HEK293T (cell line): Measurements from ENCODE around the gene ZNF862.

ENCODE experiments used
- ARNT ChIP-seq: fragments of 450-650 bp; IDR thresholded peaks from 2 replicates; pipeline ENCODE4 v1.6.1; 2017; ENCODE audit warnings: mild to moderate bottlenecking
- BHLHE40 ChIP-seq: fragments of 450-650 bp; IDR thresholded peaks from 2 replicates; pipeline ENCODE4 v1.6.1; 2016; ENCODE audit warnings: mild to moderate bottlenecking, moderate library complexity, borderline replicate concordance
- FOXA1 ChIP-seq: fragments of 450-650 bp; IDR thresholded peaks from 2 replicates; pipeline ENCODE4 v1.6.1; 2016; ENCODE audit warnings: mild to moderate bottlenecking
- FOXK2 ChIP-seq: fragments of 450-650 bp; IDR thresholded peaks from 2 replicates; pipeline ENCODE4 v1.6.1; 2016; ENCODE audit warnings: mild to moderate bottlenecking
- FOXM1 ChIP-seq: fragments of 450-650 bp; IDR thresholded peaks from 2 replicates; pipeline ENCODE4 v1.6.1; 2017; ENCODE audit warnings: mild to moderate bottlenecking, borderline replicate concordance
- HDGF ChIP-seq: fragments of 450-650 bp; IDR thresholded peaks from 2 replicates; pipeline ENCODE4 v1.6.1; 2017; ENCODE audit warnings: antibody characterized with exemption, borderline replicate concordance
- L3MBTL2 ChIP-seq: fragments of 450-650 bp; conservative IDR thresholded peaks from 2 replicates; pipeline ENCODE4 v1.6.1; 2016; ENCODE audit warnings: mild to moderate bottlenecking
- LEF1 ChIP-seq: fragments of 450-650 bp; IDR thresholded peaks from 2 replicates; pipeline ENCODE4 v1.6.1; 2017; ENCODE audit warnings: mild to moderate bottlenecking, borderline replicate concordance
- PKNOX1 ChIP-seq: fragments of 450-650 bp; IDR thresholded peaks from 2 replicates; pipeline ENCODE4 v1.6.1; 2016
- SP1 ChIP-seq: fragments of 450-650 bp; IDR thresholded peaks from 2 replicates; pipeline ENCODE4 v1.6.1; 2017
- SUZ12 ChIP-seq: fragments of 450-650 bp; IDR thresholded peaks from 2 replicates; pipeline ENCODE4 v1.6.1; 2016; ENCODE audit warnings: mild to moderate bottlenecking
- TARDBP ChIP-seq: fragments of 450-650 bp; IDR thresholded peaks from 2 replicates; pipeline ENCODE4 v1.6.1; 2016
- ZNF384 ChIP-seq: fragments of 450-650 bp; IDR thresholded peaks from 2 replicates; pipeline ENCODE4 v1.6.1; 2016

- TF ChIP-seq HDGF: no peak
- TF ChIP-seq FOXK2: no peak
- no peak for TF ChIP-seq ZNF384
- no peak for TF ChIP-seq SP1
- TF ChIP-seq FOXA1: no peak
- TF ChIP-seq FOXM1: no peak
- TF ChIP-seq LEF1: no peak
- TF ChIP-seq TARDBP: no peak
- TF ChIP-seq PKNOX1: no peak
- TF ChIP-seq ARNT: no peak
- TF ChIP-seq BHLHE40: no peak
- no peak for TF ChIP-seq SUZ12
- no peak for TF ChIP-seq L3MBTL2
These were observed 46.4 kb downstream of the ZNF862 start for GRCh38 chr7:149884541-149884940.
